Panc1 (cell line): ENCODE measurements around the gene PLAC8. TPM values are rescaled to one million over a fixed set of nuclear protein-coding genes. Genes with fewer than 3 reads are reported as not detected.
A peak's percentile ranks its signal among the peaks of the same experiment; 100 is the strongest.

Experiments used
- ATAC-seq: fragments of 200-7000 bp; cut with Tn5 transposase; 2 replicates; pipeline ENCODE4 v1.9.1; 2020; ENCODE audit warnings: mild to moderate bottlenecking, moderate library complexity
- Bru-seq: library from RNA; stranded (reverse); fragments of 400-500 nt; gene quantifications from one replicate; lab custom pipeline; 2021; lab: Mats Ljungman, UMichigan
- BruChase-seq, 2 experiments: library from RNA; stranded (reverse); fragments of 400-500 nt; gene quantifications; one replicate each; lab custom pipeline; 2021; lab: Mats Ljungman, UMichigan
- BruUV-seq: library from RNA; stranded (reverse); fragments of 400-500 nt; replicated peaks from 2 replicates; lab custom pipeline; 2021; lab: Mats Ljungman, UMichigan
- CTCF ChIA-PET: fragments of 300-600 bp; sonication (Branson Sonifier 250); formaldehyde crosslinking; loops from one replicate; lab custom pipeline; 2022; ENCODE audit warnings: antibody characterized with exemption; lab: Charles Lee
- POLR2A ChIA-PET: fragments of 300-600 bp; sonication (Branson Sonifier 250); formaldehyde crosslinking; loops from one replicate; lab custom pipeline; 2022; ENCODE audit warnings: antibody characterized with exemption; lab: Charles Lee
- DNase-seq: peaks from one replicate; pipeline ENCODE4 v3.0.0-alpha.2; 2010; ENCODE audit warnings: low read depth, low spot score
- H3K27ac ChIP-seq: 2 replicates; pipeline ENCODE4 v1.5.1; 2011; ENCODE audit warnings: mild to moderate bottlenecking, low read length, inconsistent platforms
- H3K27me3 ChIP-seq: fragments of 200-500 bp; sonication (Bioruptor generic); 2 replicates; pipeline ENCODE4 v1.6.0; 2014; ENCODE audit warnings: low read length, inconsistent platforms; ENCODE audit not compliant: control insufficient read depth, insufficient read depth
- H3K36me3 ChIP-seq: fragments of 200-500 bp; sonication (Bioruptor generic); 2 replicates; pipeline ENCODE4 v1.5.1; 2014; ENCODE audit warnings: inconsistent platforms, mild to moderate bottlenecking, low read length, moderate library complexity; ENCODE audit not compliant: control insufficient read depth, insufficient read depth
- H3K4me1 ChIP-seq: 2 replicates; pipeline ENCODE4 v1.5.1; 2011; ENCODE audit warnings: inconsistent platforms, mild to moderate bottlenecking, low read length, moderate library complexity; ENCODE audit not compliant: control insufficient read depth, insufficient read depth
- H3K4me3 ChIP-seq, 2 experiments: 2 replicates each; pipeline ENCODE4 v1.5.1; 2011 to 2012; ENCODE audit warnings: low read depth in 2 of 2, low read length in 2 of 2, mild to moderate bottlenecking in 2 of 2, inconsistent platforms in 1 of 2, moderate library complexity in 1 of 2
- H3K9me3 ChIP-seq: fragments of 200-500 bp; sonication (Bioruptor generic); 2 replicates; pipeline ENCODE4 v1.5.1; 2014; ENCODE audit warnings: low read depth, mild to moderate bottlenecking, inconsistent platforms, low read length, moderate library complexity; ENCODE audit not compliant: control insufficient read depth, insufficient read depth
- POLR2AphosphoS5 ChIP-seq: IDR thresholded peaks from 2 replicates; pipeline ENCODE4 v1.6.1; 2012; ENCODE audit warnings: mild to moderate bottlenecking, low read depth, low read length, moderate library complexity
- SIN3A ChIP-seq: IDR thresholded peaks from 2 replicates; pipeline ENCODE4 v1.6.1; 2012; ENCODE audit warnings: low read depth, mild to moderate bottlenecking, low read length, moderate library complexity, borderline replicate concordance; ENCODE audit not compliant: insufficient read depth
- TCF7L2 ChIP-seq: IDR thresholded peaks from 2 replicates; pipeline ENCODE4 v1.6.1; 2011; ENCODE audit warnings: mild to moderate bottlenecking, low read depth, low read length, inconsistent platforms
- in situ Hi-C: cut with HindIII; loops from 2 replicates; pipeline ENCODE4 v1.10.0; 2016; ENCODE audit warnings: low sequenced_read_pairs, low pct_unique_long_range_greater_than_20kb
- intact Hi-C: fragments of 100-400 bp; cut with micrococcal nuclease; formaldehyde crosslinking; loops from one replicate; pipeline ENCODE4 v1.10.0; 2022; ENCODE audit not compliant: unreplicated experiment
- long read RNA-seq: library from polyadenylated mRNA; unstranded; transcript quantifications from one replicate; pipeline ENCODE4 v2.0.0, GENCODE V29; 2021; ENCODE audit not compliant: unreplicated experiment
- polyA plus RNA-seq: library from polyadenylated mRNA; unstranded; fragments of >200 nt; gene quantifications from one replicate; pipeline ENCODE4 v1.2.1, GENCODE V29; 2012; ENCODE audit warnings: missing spikeins; ENCODE audit not compliant: insufficient read length
- total RNA-seq: library from RNA; stranded (reverse); gene quantifications from one replicate; pipeline ENCODE4 v1.2.1, GENCODE V29; 2021; ENCODE audit not compliant: unreplicated experiment
- TF ChIP-seq, protein P1 (sequence below), 2 experiments: IDR thresholded peaks; 2 replicates each; pipeline ENCODE4 v1.6.1; 2011 to 2012; ENCODE audit warnings: low read depth in 2 of 2, control low read depth in 1 of 2, low read length in 1 of 2, mild to moderate bottlenecking in 1 of 2, moderate library complexity in 1 of 2; ENCODE audit not compliant: insufficient read depth in 1 of 2
- TF ChIP-seq, protein P2 (sequence below): fragments of 450-650 bp; IDR thresholded peaks from 2 replicates; pipeline ENCODE4 v1.5.1; 2017; ENCODE audit warnings: mild to moderate bottlenecking

Gene PLAC8, protein sequence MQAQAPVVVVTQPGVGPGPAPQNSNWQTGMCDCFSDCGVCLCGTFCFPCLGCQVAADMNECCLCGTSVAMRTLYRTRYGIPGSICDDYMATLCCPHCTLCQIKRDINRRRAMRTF
- total RNA-seq, result 154 TPM
- 87.6 TPM for polyA plus RNA-seq
- Bru-seq, nascent RNA, result percentile 94 among the genes with signal in this experiment
- percentile 78 among the genes with signal in this experiment for BruChase-seq, experiment 1, labeled RNA remaining after a 2-hour chase
- percentile 88 among the genes with signal in this experiment for BruChase-seq, experiment 2, labeled RNA remaining after a 6-hour chase
- long read RNA-seq, transcript PLAC8-201 (5 exons, 1,447 nt), result major isoform, 26 of 67 reads
- long read RNA-seq, partial matches to known transcripts, result 23 of 67 reads
- long read RNA-seq, other reads (novel, unspliced or antisense), result 9 of 67 reads

DNA sequence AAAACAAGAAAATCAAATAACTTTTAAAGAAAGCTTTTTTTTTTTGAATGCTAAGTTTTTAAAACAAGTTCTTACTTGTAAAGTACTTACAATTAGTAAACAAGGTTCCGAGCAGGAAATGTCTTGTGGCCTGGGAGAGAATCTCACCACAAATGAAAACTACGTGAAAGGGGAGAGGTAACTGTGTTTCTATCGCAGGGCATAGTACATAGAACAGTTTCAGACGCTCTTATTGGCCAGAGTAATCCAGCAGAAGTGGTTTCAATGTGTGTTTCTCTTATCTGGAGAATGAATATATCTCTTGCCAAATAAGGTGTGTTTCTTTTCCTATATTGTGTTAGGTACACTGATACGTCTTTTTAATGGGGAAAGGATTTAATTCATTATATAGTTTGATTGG is at the start of gene PLAC8:
Gene PLAC8, minus strand, starts transcription at position 154 of the 400 bp plus-strand sequence. CDS start 6,808 bp downstream, outside the sequence.
- TF ChIP-seq TCF7L2 (no peak), POLR2AphosphoS5 (peak; percentile 87)
- Histone ChIP-seq H3K9me3 (no peaks in the 10 kb centered on the region), H3K36me3 (no peaks in the 10 kb centered on the region), H3K27me3 (no peaks in the 10 kb centered on the region), H3K4me3 (peak within 1 kb of the TSS; percentile 67 to 74), H3K4me1 (peaks cover 29% of the 10 kb centered on the region), H3K27ac (peak within 1 kb of the TSS; percentile 99)
- in situ Hi-C loops, result no loop called here
- intact Hi-C loops, result no loop called here
- no TSS peak for BruUV-seq
- ATAC-seq (peak; percentile 66), DNase-seq (peak; percentile 79)
- CTCF ChIA-PET, result interaction anchor here (0.6 kb wide), 1 partner anchor 703 kb away, joined by 3 read pairs; no protein-coding TSS in a partner anchor
- POLR2A ChIA-PET, result interaction anchor here (0.6 to 0.7 kb wide), 3 partner anchors 145 to 245 kb away, joined by 3 to 4 read pairs (median 4); partner anchors contain the start of gene THAP9

DNA sequence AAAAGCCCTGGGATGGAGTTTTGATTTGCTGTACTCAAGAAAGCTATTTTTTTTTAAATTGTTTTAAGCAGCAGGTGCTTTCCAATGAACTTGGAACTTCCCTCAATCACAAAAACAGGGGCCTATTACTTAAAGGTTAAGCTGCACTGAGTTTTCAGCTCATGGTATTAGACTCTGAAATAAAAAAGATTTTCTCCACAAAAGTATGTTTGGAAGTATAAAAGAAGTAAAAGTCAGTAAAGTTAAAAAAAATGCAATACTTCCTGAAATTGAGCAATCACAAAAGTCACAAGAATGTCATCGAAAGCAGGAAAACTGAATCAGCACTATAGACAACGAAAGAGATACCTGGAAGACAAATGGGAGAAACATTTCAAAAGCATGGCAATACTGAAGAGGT is 38.9 kb upstream of the PLAC8 start:
- Histone ChIP-seq H3K36me3 (no peaks in the 10 kb centered on the region), H3K9me3 (0 out of 2 replicates have a peak, but pooled peaks cover 4% of the 10 kb centered on the region), H3K4me1 (peaks cover 16% of the 10 kb centered on the region), H3K27ac (peak overlapping the region; percentile 87), H3K27me3 (no peaks in the 10 kb centered on the region), H3K4me3 (no peak overlapping the region)
- ATAC-seq, result no peak
- intact Hi-C loops, result no loop called here
- CTCF ChIA-PET, result no interaction called here
- in situ Hi-C loops, result no loop called here
- POLR2A ChIA-PET, result no interaction called here
- no peak for DNase-seq
- no peak for TF ChIP-seq POLR2AphosphoS5
- no peak for TF ChIP-seq TCF7L2
- no peak for TF ChIP-seq SIN3A
- TF ChIP-seq, protein P1, sequence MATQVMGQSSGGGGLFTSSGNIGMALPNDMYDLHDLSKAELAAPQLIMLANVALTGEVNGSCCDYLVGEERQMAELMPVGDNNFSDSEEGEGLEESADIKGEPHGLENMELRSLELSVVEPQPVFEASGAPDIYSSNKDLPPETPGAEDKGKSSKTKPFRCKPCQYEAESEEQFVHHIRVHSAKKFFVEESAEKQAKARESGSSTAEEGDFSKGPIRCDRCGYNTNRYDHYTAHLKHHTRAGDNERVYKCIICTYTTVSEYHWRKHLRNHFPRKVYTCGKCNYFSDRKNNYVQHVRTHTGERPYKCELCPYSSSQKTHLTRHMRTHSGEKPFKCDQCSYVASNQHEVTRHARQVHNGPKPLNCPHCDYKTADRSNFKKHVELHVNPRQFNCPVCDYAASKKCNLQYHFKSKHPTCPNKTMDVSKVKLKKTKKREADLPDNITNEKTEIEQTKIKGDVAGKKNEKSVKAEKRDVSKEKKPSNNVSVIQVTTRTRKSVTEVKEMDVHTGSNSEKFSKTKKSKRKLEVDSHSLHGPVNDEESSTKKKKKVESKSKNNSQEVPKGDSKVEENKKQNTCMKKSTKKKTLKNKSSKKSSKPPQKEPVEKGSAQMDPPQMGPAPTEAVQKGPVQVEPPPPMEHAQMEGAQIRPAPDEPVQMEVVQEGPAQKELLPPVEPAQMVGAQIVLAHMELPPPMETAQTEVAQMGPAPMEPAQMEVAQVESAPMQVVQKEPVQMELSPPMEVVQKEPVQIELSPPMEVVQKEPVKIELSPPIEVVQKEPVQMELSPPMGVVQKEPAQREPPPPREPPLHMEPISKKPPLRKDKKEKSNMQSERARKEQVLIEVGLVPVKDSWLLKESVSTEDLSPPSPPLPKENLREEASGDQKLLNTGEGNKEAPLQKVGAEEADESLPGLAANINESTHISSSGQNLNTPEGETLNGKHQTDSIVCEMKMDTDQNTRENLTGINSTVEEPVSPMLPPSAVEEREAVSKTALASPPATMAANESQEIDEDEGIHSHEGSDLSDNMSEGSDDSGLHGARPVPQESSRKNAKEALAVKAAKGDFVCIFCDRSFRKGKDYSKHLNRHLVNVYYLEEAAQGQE (IDR thresholded peaks at IDR 0.05; ENCODE audit: insufficient read depth in 1 of 2, low read depth in 2 of 2, low read length in 1 of 2), result no peak
- TF ChIP-seq, protein P2, sequence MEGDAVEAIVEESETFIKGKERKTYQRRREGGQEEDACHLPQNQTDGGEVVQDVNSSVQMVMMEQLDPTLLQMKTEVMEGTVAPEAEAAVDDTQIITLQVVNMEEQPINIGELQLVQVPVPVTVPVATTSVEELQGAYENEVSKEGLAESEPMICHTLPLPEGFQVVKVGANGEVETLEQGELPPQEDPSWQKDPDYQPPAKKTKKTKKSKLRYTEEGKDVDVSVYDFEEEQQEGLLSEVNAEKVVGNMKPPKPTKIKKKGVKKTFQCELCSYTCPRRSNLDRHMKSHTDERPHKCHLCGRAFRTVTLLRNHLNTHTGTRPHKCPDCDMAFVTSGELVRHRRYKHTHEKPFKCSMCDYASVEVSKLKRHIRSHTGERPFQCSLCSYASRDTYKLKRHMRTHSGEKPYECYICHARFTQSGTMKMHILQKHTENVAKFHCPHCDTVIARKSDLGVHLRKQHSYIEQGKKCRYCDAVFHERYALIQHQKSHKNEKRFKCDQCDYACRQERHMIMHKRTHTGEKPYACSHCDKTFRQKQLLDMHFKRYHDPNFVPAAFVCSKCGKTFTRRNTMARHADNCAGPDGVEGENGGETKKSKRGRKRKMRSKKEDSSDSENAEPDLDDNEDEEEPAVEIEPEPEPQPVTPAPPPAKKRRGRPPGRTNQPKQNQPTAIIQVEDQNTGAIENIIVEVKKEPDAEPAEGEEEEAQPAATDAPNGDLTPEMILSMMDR, result no peak
- BruUV-seq, result no TSS peak
